Transverse colon (tissue), 4 donors: ENCODE results near the gene MANSC4. TPM values are rescaled to one million over a fixed set of nuclear protein-coding genes. Genes with fewer than 3 reads are reported as not detected.

Experiments used
- DNase-seq: peaks from one replicate; pipeline ENCODE4 v3.0.0-alpha.2; 2019
- H3K27ac ChIP-seq, 4 donors: fragments of 200-600 bp; sonication (generic); 2 replicates each; pipeline ENCODE4 v1.5.1; 2016 to 2018; ENCODE audit warnings: inconsistent platforms in 4 of 4
- H3K27me3 ChIP-seq: fragments of 200-600 bp; sonication (generic); 2 replicates; pipeline ENCODE4 v1.5.1; 2017; ENCODE audit warnings: inconsistent platforms
- H3K36me3 ChIP-seq, 4 donors: fragments of 200-600 bp; sonication (generic); 2 replicates each; pipeline ENCODE4 v1.5.1; 2017 to 2019; ENCODE audit warnings: inconsistent platforms in 4 of 4
- H3K4me1 ChIP-seq, 4 donors: fragments of 200-600 bp; sonication (generic); 2 replicates each; pipeline ENCODE4 v1.5.1; 2017 to 2020; ENCODE audit warnings: inconsistent platforms in 4 of 4
- H3K4me3 ChIP-seq, 4 donors: fragments of 200-600 bp; sonication (generic); 1 replicate in 1 of 4; 2 replicates in 3 of 4; pipeline versions ENCODE4 v1.5.1 to v1.6.1; 2017 to 2019; ENCODE audit warnings: inconsistent platforms in 4 of 4
- H3K9me3 ChIP-seq, 2 donors: fragments of 200-600 bp; sonication (generic); 2 replicates each; pipeline ENCODE4 v1.5.1; 2017 to 2019; ENCODE audit warnings: inconsistent platforms in 2 of 2
- EP300 ChIP-seq: sonication (generic); formaldehyde crosslinking; IDR thresholded peaks from one replicate; pipeline ENCODE4 v1.6.1; 2017; ENCODE audit warnings: antibody characterized with exemption, low read depth
- POLR2A ChIP-seq: fragments of 450-650 bp; IDR thresholded peaks from one replicate; pipeline ENCODE4 v1.6.1; 2016; ENCODE audit warnings: antibody characterized with exemption, mild to moderate bottlenecking, moderate library complexity
- POLR2AphosphoS5 ChIP-seq, 3 donors: sonication (generic); formaldehyde crosslinking; IDR thresholded peaks; one replicate each; pipeline ENCODE4 v1.6.1; 2016; ENCODE audit warnings: antibody characterized with exemption in 3 of 3
- WGBS, 2 donors: methylation state at CpG; one replicate each; pipeline ENCODE4 v1.1.5; 2018; ENCODE audit warnings: low coverage in 1 of 2; 5-methylcytosine and 5-hydroxymethylcytosine counted together
- in situ Hi-C, 4 donors: fragments of 200-750 bp; cut with MboI; loops; one replicate each; pipeline versions ENCODE4 v1.15.0 to v1.15.1; 2017; ENCODE audit warnings: low sequenced_read_pairs in 3 of 4, low pct_ligation_motif_present in 1 of 4, low pct_unique_long_range_greater_than_20kb in 1 of 4
- intact Hi-C: fragments of 100-400 bp; cut with DNase I; formaldehyde crosslinking; loops from one replicate; pipeline ENCODE4 v1.15.1; 2023; ENCODE audit warnings: low total_unique reads
- total RNA-seq, 4 donors: library from RNA; depleted of rRNA; stranded (reverse); fragments of >200 nt; gene quantifications; one replicate each; pipeline ENCODE4 v1.1.0, GENCODE V29; 2016
- TF ChIP-seq, protein P1 (sequence below), 5 experiments: fragments of 200-600 bp in 3 of 5; fragments of 450-650 bp in 2 of 5; sonication (generic) in 3 of 5; IDR thresholded peaks; 1 replicate in 2 of 5; 2 replicates in 3 of 5; pipeline ENCODE4 v1.5.1; 2016 to 2017; ENCODE audit warnings: antibody characterized with exemption in 5 of 5, inconsistent platforms in 3 of 5, mild to moderate bottlenecking in 2 of 5, moderate library complexity in 1 of 5

MANSC4 gene
- total RNA-seq, 4 donors from 2014 or later: not detected

- no peak for DNase-seq
- no peaks in the 10 kb centered on the region for H3K27me3 ChIP-seq
- TF ChIP-seq EP300 (no peak), POLR2AphosphoS5 (IDR thresholded peaks at IDR 0.05) (no peak), POLR2A (no peak)
- TF ChIP-seq, protein P1, sequence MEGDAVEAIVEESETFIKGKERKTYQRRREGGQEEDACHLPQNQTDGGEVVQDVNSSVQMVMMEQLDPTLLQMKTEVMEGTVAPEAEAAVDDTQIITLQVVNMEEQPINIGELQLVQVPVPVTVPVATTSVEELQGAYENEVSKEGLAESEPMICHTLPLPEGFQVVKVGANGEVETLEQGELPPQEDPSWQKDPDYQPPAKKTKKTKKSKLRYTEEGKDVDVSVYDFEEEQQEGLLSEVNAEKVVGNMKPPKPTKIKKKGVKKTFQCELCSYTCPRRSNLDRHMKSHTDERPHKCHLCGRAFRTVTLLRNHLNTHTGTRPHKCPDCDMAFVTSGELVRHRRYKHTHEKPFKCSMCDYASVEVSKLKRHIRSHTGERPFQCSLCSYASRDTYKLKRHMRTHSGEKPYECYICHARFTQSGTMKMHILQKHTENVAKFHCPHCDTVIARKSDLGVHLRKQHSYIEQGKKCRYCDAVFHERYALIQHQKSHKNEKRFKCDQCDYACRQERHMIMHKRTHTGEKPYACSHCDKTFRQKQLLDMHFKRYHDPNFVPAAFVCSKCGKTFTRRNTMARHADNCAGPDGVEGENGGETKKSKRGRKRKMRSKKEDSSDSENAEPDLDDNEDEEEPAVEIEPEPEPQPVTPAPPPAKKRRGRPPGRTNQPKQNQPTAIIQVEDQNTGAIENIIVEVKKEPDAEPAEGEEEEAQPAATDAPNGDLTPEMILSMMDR (IDR thresholded peaks at IDR 0.05): no peak
- peaks cover 0 to 4% (median 0%) of the 10 kb centered on the region in 4 donors for H3K4me1 ChIP-seq
- no peaks in the 10 kb centered on the region for H3K9me3 ChIP-seq
- H3K36me3 ChIP-seq: no peaks in the 10 kb centered on the region
- intact Hi-C loops: loop anchor here (10.0 kb wide), 1 partner anchor 76 kb away; no protein-coding TSS in a partner anchor
- H3K27ac ChIP-seq: no peak overlapping the region
- in situ Hi-C loops: loop anchor here in 1 of 4 donors (10.0 kb wide), 1 partner anchor 76 kb away; no protein-coding TSS in a partner anchor
- H3K4me3 ChIP-seq: no peak overlapping the region
- WGBS, 2 donors: 78 to 100% methylated on average over 1 to 4 of the region's 4 CpGs
Measured at GRCh38 chr12:27810756-27811155, 30.7 kb upstream of the MANSC4 start.

- intact Hi-C loops (no loop called here), in situ Hi-C loops (no loop called here)
- H3K4me3 ChIP-seq: no peak overlapping the region
- H3K27me3 ChIP-seq: no peaks in the 10 kb centered on the region
- no peaks in the 10 kb centered on the region for H3K9me3 ChIP-seq
- no peak overlapping the region for H3K27ac ChIP-seq
- no peaks in the 10 kb centered on the region for H3K36me3 ChIP-seq
- 56 to 75% methylated on average over 6 of the region's 6 CpGs for WGBS, 2 donors
- DNase-seq: no peak
- H3K4me1 ChIP-seq: no peaks in the 10 kb centered on the region
- no peak for TF ChIP-seq EP300
- no peak for TF ChIP-seq POLR2AphosphoS5 (IDR thresholded peaks at IDR 0.05)
- TF ChIP-seq POLR2A: no peak
- TF ChIP-seq, protein P1 (IDR thresholded peaks at IDR 0.05): no peak
Measured at GRCh38 chr12:27808841-27809240, 28.8 kb upstream of the MANSC4 start.

- H3K36me3 ChIP-seq: no peaks in the 10 kb centered on the region
- in situ Hi-C loops: no loop called here
- WGBS, 2 donors: 47 to 57% methylated on average over 8 of the region's 8 CpGs
- intact Hi-C loops: no loop called here
- no peaks in the 10 kb centered on the region for H3K4me1 ChIP-seq
- no peak for DNase-seq
- H3K4me3 ChIP-seq: no peak overlapping the region
- H3K27ac ChIP-seq: no peak overlapping the region
- TF ChIP-seq, protein P1 (IDR thresholded peaks at IDR 0.05): no peak
- no peak for TF ChIP-seq EP300
- TF ChIP-seq POLR2A: no peak
- no peaks in the 10 kb centered on the region for H3K27me3 ChIP-seq
- no peaks in the 10 kb centered on the region for H3K9me3 ChIP-seq
Measured at GRCh38 chr12:27807063-27807703, 27.1 kb upstream of the MANSC4 start.

- TF ChIP-seq POLR2AphosphoS5 (IDR thresholded peaks at IDR 0.05): no peak
- TF ChIP-seq EP300: no peak
- no peak for TF ChIP-seq POLR2A
- TF ChIP-seq, protein P1 (IDR thresholded peaks at IDR 0.05): no peak
- H3K27me3 ChIP-seq: no peaks in the 10 kb centered on the region
- no peak for DNase-seq
- 77 to 100% methylated on average over 1 to 4 of the region's 4 CpGs for WGBS, 2 donors
- in situ Hi-C loops: no loop called here
- H3K36me3 ChIP-seq: no peaks in the 10 kb centered on the region
- intact Hi-C loops: no loop called here
- no peak overlapping the region for H3K27ac ChIP-seq
- H3K4me3 ChIP-seq: no peak overlapping the region
- H3K4me1 ChIP-seq: no peaks in the 10 kb centered on the region
- H3K9me3 ChIP-seq: no peaks in the 10 kb centered on the region
Measured at GRCh38 chr12:27806259-27806658, 26.2 kb upstream of the MANSC4 start.
